HepG2 (cell line): ENCODE data around the gene TMEM125. TPM values are rescaled to one million over a fixed set of nuclear protein-coding genes. Genes with fewer than 3 reads are reported as not detected.

Source experiments
- ATAC-seq: fragments of 200-7000 bp; cut with Tn5 transposase; 3 replicates; pipeline ENCODE4 v1.9.1; 2020; ENCODE audit warnings: mild to moderate bottlenecking, moderate library complexity
- BruUV-seq: library from RNA; stranded (reverse); fragments of 400-500 nt; replicated peaks from 2 replicates; lab custom pipeline; 2021; lab: Mats Ljungman, UMichigan
- CTCF ChIA-PET: fragments of 300-600 bp; formaldehyde crosslinking; extraction: SDS; loops from one replicate; lab custom pipeline; 2021; ENCODE audit warnings: low total read pairs, inconsistent platforms, low intra/inter-chr PET ratio; lab: Yijun Ruan, JAX
- POLR2A ChIA-PET: fragments of 350-600 bp; sonication (Branson Sonifier 250); formaldehyde crosslinking; loops from one replicate; lab custom pipeline; 2020; ENCODE audit warnings: antibody characterized with exemption, inconsistent platforms; lab: Yijun Ruan, JAX
- DNase-seq: peaks from one replicate; pipeline ENCODE4 v3.0.0-alpha.2; 2015; ENCODE audit warnings: low spot score
- FAIRE-seq: peaks from 3 replicates; lab custom pipeline; 2011; peaks lifted over from hg19 to GRCh38; lab: Jason Lieb, UNC
- H2AFZ ChIP-seq: one replicate; pipeline ENCODE4 v1.6.1; 2011; ENCODE audit warnings: low read length, inconsistent platforms
- H3K27ac ChIP-seq: fragments of 300-600 bp; 3 replicates; pipeline ENCODE4 v1.8.0; 2011; ENCODE audit warnings: mixed run types, mild to moderate bottlenecking, mixed read lengths, low read length, inconsistent platforms; ENCODE audit not compliant: insufficient read depth; ENCODE audit errors: extremely low read length
- H3K27me3 ChIP-seq, 2 experiments: fragments of 200-600 bp in 1 of 2; 2 replicates in 1 of 2; 3 replicates in 1 of 2; pipeline versions ENCODE4 v1.6.0 to v1.8.0; 2011; ENCODE audit warnings: low read length in 2 of 2, mild to moderate bottlenecking in 2 of 2, moderate library complexity in 2 of 2, inconsistent platforms in 1 of 2; ENCODE audit not compliant: insufficient read depth in 2 of 2, control insufficient read depth in 1 of 2
- H3K36me3 ChIP-seq, 2 experiments: fragments of 200-600 bp in 1 of 2; replicated peaks in 1 of 2; 2 replicates in 1 of 2; 3 replicates in 1 of 2; pipeline versions ENCODE4 v1.5.1 to v1.8.0; 2011; ENCODE audit warnings: low read length in 2 of 2, inconsistent platforms in 1 of 2; ENCODE audit not compliant: insufficient read depth in 2 of 2, control insufficient read depth in 1 of 2
- H3K4me1 ChIP-seq: 2 replicates; pipeline ENCODE4 v1.5.1; 2012; ENCODE audit warnings: low read length, inconsistent platforms; ENCODE audit not compliant: insufficient read depth
- H3K4me2 ChIP-seq: 2 replicates; pipeline ENCODE4 v1.6.0; 2011; ENCODE audit warnings: low read depth, low read length, inconsistent platforms
- H3K4me3 ChIP-seq, 3 experiments: fragments of 200-600 bp in 1 of 3; sonication (generic), shearing (Covaris generic) in 1 of 3; replicated peaks in 1 of 3; 2 replicates each; pipeline ENCODE4 v1.5.1; 2011 to 2016; ENCODE audit warnings: low read length in 3 of 3, inconsistent platforms in 2 of 3, low read depth in 2 of 3, mild to moderate bottlenecking in 2 of 3, control low read depth in 1 of 3, mixed read lengths in 1 of 3; ENCODE audit not compliant: insufficient read depth in 1 of 3
- H3K79me2 ChIP-seq: one replicate; pipeline ENCODE4 v1.6.1; 2011; ENCODE audit warnings: low read length, inconsistent platforms; ENCODE audit not compliant: insufficient read depth
- H3K9ac ChIP-seq: 2 replicates; pipeline ENCODE4 v1.6.0; 2011; ENCODE audit warnings: mild to moderate bottlenecking, low read depth, low read length, inconsistent platforms; ENCODE audit not compliant: insufficient read depth
- H3K9me3 ChIP-seq: 2 replicates; pipeline ENCODE4 v1.5.1; 2012; ENCODE audit warnings: mild to moderate bottlenecking, low read length
- H4K20me1 ChIP-seq: 2 replicates; pipeline ENCODE4 v1.6.0; 2011; ENCODE audit warnings: inconsistent platforms, mild to moderate bottlenecking, low read length, moderate library complexity; ENCODE audit not compliant: insufficient read depth
- FOSL2 ChIP-seq: sonication (generic); formaldehyde crosslinking; IDR thresholded peaks from 2 replicates; pipeline ENCODE4 v1.4.0; 2020; ENCODE audit warnings: missing genetic modification reagents
- KAT7 ChIP-seq: IDR thresholded peaks from 2 replicates; pipeline ENCODE4 v1.6.1; 2018; ENCODE audit warnings: borderline replicate concordance, missing compliant biosample characterization
- MYC ChIP-seq: sonication (generic); formaldehyde crosslinking; IDR thresholded peaks from 2 replicates; pipeline ENCODE4 v1.9.0; 2021; ENCODE audit warnings: missing genetic modification reagents, borderline replicate concordance
- NFE2L2 ChIP-seq: fragments of 150-350 bp; IDR thresholded peaks from 2 replicates; pipeline ENCODE4 v1.6.1; 2014; ENCODE audit warnings: low read length
- TEAD3 ChIP-seq: optimal IDR thresholded peaks from 2 replicates; pipeline ENCODE3; 2016; ENCODE audit warnings: borderline replicate concordance
- UBTF ChIP-seq: sonication (generic); formaldehyde crosslinking; IDR thresholded peaks from 2 replicates; pipeline ENCODE4 v1.4.0; 2020; ENCODE audit warnings: mild to moderate bottlenecking, missing genetic modification reagents
- ZBTB34 ChIP-seq: sonication (generic); formaldehyde crosslinking; IDR thresholded peaks from 2 replicates; pipeline ENCODE4 v1.8.0; 2022; ENCODE audit warnings: mild to moderate bottlenecking, missing genetic modification reagents
- WGBS: methylation state at CpG from one replicate; pipeline ENCODE4 v1.1.6; 2017; ENCODE audit warnings: low lambda C conversion rate; 5-methylcytosine and 5-hydroxymethylcytosine counted together
- in situ Hi-C: cut with HindIII; loops from 2 replicates; pipeline ENCODE4 v1.10.0; 2017; ENCODE audit warnings: low pct_unique_long_range_greater_than_20kb; ENCODE audit not compliant: extremely low pct_ligation_motif_present
- intact Hi-C: fragments of 100-400 bp; cut with micrococcal nuclease; formaldehyde crosslinking; loops from one replicate; pipeline ENCODE4 v1.10.0; 2022; ENCODE audit not compliant: unreplicated experiment
- polyA plus RNA-seq, 8 experiments: library from polyadenylated mRNA; depleted of rRNA in 3 of 8; stranded (reverse) in 7 of 8; unstranded in 1 of 8; fragments of >200 nt; fragmentation: Illumina TruSeq in 4 of 8; extraction: Trizol in 4 of 8; gene quantifications; 2 replicates each; pipeline versions ENCODE4 v1.2.1 to v1.2.3, GENCODE V29; 2011 to 2016; ENCODE audit warnings: low read depth in 4 of 8, missing spikeins in 1 of 8, mixed read lengths in 1 of 8; ENCODE audit not compliant: insufficient read depth in 1 of 8
- total RNA-seq, 5 experiments: library from RNA; depleted of rRNA; stranded (reverse); fragments of >200 nt; fragmentation: Illumina TruSeq; extraction: Trizol; gene quantifications; 2 replicates each; pipeline ENCODE4 v1.2.3, GENCODE V29; 2016; ENCODE audit warnings: low read depth in 1 of 5
- TF ChIP-seq, protein P1 (sequence below), 2 experiments: sonication (generic) in 1 of 2; formaldehyde crosslinking in 1 of 2; IDR thresholded peaks; 2 replicates each; pipeline versions ENCODE4 v1.5.1 to v1.6.1; 2011 to 2020; ENCODE audit warnings: borderline replicate concordance in 1 of 2, low read depth in 1 of 2, low read length in 1 of 2, mild to moderate bottlenecking in 1 of 2, missing genetic modification reagents in 1 of 2, moderate library complexity in 1 of 2

Gene TMEM125
- total and polyA plus RNA-seq, 2 of the 13 experiments (the other 11 are each of a cell fraction or from before 2014, with no cell fraction given), result 0.03 TPM; not detected in 1

DNA sequence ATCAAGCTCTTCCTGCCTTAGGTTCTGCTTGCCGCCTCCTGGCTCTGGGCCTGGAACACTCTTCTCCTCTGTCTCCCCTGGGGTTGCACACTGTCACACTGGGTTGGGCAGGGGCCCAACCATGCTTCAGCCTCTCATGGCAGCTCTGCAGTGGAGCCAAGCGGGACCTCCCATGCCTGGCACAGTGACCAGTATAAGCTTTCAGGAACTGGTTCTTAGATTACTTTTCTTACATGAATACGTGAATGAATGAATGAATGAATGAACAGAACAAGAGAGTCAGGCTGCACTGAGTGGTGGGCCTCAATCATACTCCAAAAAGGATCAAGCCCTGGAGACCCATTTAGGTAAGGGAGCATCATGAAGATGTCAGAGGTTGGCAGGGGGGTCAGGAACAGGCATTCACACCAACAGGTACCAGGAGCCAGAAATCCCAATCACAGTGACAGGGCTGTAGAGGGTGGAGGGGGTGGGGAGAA is 30.8 kb upstream of the TMEM125 start (continued):
- no peak for TF ChIP-seq KAT7

- Histone ChIP-seq H4K20me1 (no peaks in the 10 kb centered on the region), H3K27ac (no peak overlapping the region), H3K4me2 (no peak overlapping the region), H3K9ac (no peak overlapping the region), H3K4me1 (peaks cover 6% of the 10 kb centered on the region; the same call in 1 of the 2 replicates), H2AFZ (no peak overlapping the region), H3K27me3 (peaks cover 1 to 16% of the 10 kb centered on the region in 2 experiments; a peak in 3 of 5 replicates), H3K9me3 (no peaks in the 10 kb centered on the region), H3K79me2 (no peaks in the 10 kb centered on the region), H3K4me3 (no peak overlapping the region), H3K36me3 (no peaks in the 10 kb centered on the region)
- in situ Hi-C loops (no loop called here), intact Hi-C loops (loop anchor here (5.0 kb wide), 1 partner anchor 108 kb away; no protein-coding TSS in a partner anchor)
- CTCF ChIA-PET, result interaction anchor here (1.3 to 2.1 kb wide), 2 partner anchors 175 kb away, joined by 3 to 36 read pairs; no protein-coding TSS in a partner anchor
- TF ChIP-seq NFE2L2 (no peak), MYC (no peak)
- FAIRE-seq, result no peak
- BruUV-seq, result no TSS peak
- 39% methylated on average over 3 of the region's 3 CpGs for WGBS
- no peak for ATAC-seq
- POLR2A ChIA-PET, result interaction anchor here (0.9 to 1.1 kb wide), 2 partner anchors 36 to 145 kb away, joined by 4 to 5 read pairs; no protein-coding TSS in a partner anchor
- no peak for DNase-seq
Observed at GRCh38 chr1:43239484-43239883, 30.3 kb upstream of the TMEM125 start.

- peak; percentile 31; the same call in 2 of the 3 replicates for ATAC-seq
- no peaks in the 10 kb centered on the region for H3K79me2 ChIP-seq
- POLR2A ChIA-PET, result interaction anchor here (0.9 kb wide), 1 partner anchor 44 kb away, joined by 5 read pairs; the partner anchor contains the start of gene C1orf210
- in situ Hi-C loops, result no loop called here
- H3K27me3 ChIP-seq, result peaks cover 1 to 4% of the 10 kb centered on the region in 2 experiments; a peak in 3 of 5 replicates
- no peak overlapping the region for H3K4me3 ChIP-seq
- CTCF ChIA-PET, result no interaction called here
- no peak overlapping the region for H3K9ac ChIP-seq
- intact Hi-C loops, result no loop called here
- peaks cover 10% of the 10 kb centered on the region; the same call in 1 of the 2 replicates for H3K4me1 ChIP-seq
- no peak for FAIRE-seq
- no peak overlapping the region for H2AFZ ChIP-seq
- H3K36me3 ChIP-seq, result no peaks in the 10 kb centered on the region
- peak; percentile 41 for DNase-seq
- TF ChIP-seq, protein P1, sequence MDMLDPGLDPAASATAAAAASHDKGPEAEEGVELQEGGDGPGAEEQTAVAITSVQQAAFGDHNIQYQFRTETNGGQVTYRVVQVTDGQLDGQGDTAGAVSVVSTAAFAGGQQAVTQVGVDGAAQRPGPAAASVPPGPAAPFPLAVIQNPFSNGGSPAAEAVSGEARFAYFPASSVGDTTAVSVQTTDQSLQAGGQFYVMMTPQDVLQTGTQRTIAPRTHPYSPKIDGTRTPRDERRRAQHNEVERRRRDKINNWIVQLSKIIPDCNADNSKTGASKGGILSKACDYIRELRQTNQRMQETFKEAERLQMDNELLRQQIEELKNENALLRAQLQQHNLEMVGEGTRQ (IDR thresholded peaks at IDR 0.05; ENCODE audit: low read depth, low read length), result peak; percentile 16; the same call in 1 of the 2 replicates
- TF ChIP-seq, protein P1 (CRISPR knock-in tag; IDR thresholded peaks at IDR 0.05; ENCODE audit: borderline replicate concordance), result no peak
- TF ChIP-seq UBTF (CRISPR knock-in tag) (no peak), TEAD3 (CRISPR knock-in tag) (peak; percentile 61), ZBTB34 (CRISPR knock-in tag) (no peak), FOSL2 (CRISPR knock-in tag) (peak; percentile 77)
- TF ChIP-seq, all 625 proteins: peak for 3
- no peaks in the 10 kb centered on the region for H4K20me1 ChIP-seq
- H3K27ac ChIP-seq, result no peak overlapping the region
- H3K9me3 ChIP-seq, result peaks cover 7% of the 10 kb centered on the region
- no TSS peak for BruUV-seq
- H3K4me2 ChIP-seq, result no peak overlapping the region
- 25% methylated on average over 4 of the region's 6 CpGs for WGBS
Observed at GRCh38 chr1:43241413-43241836, 28.4 kb upstream of the TMEM125 start.
